Stimulated activated CD8-positive, alpha-beta memory T cell treated with anti-CD3 and anti-CD28 coated beads, Interleukin-12 subunit alpha, Interleukin-12 subunit beta, amount 100 ng/mL, for 1 hour (primary cell): ENCODE results near the gene CRTAP.
"Not testable (repeated sequence)": the region's sequence is repeated elsewhere in the genome, so short reads cannot be mapped to it uniquely, and the experiment has no call there.

Source experiments
- DNase-seq: peaks from one replicate; pipeline ENCODE4 v3.0.0-alpha.2; 2020; ENCODE audit warnings: low read depth

CRTAP gene

GRCh38 chr3:33099701-33100100, 14.1 kb upstream of the CRTAP start:
- DNase-seq = no peak

- no peak for DNase-seq
These were observed 13.6 kb upstream of the CRTAP start for GRCh38 chr3:33100229-33100628.

- DNase-seq = no peak
These were observed 10.8 kb upstream of the CRTAP start for GRCh38 chr3:33103034-33103433.

- no peak for DNase-seq
These were observed 10.3 kb upstream of the CRTAP start for GRCh38 chr3:33103480-33103879.

- no peak for DNase-seq
These were observed 9.0 kb upstream of the CRTAP start for GRCh38 chr3:33104803-33105202.

- no peak for DNase-seq
These were observed 8.4 kb upstream of the CRTAP start for GRCh38 chr3:33105341-33105948.

GRCh38 chr3:33106854-33107253, 7.0 kb upstream of the CRTAP start:
- DNase-seq = not testable (repeated sequence)

- DNase-seq = no peak
These were observed 2.2 kb upstream of the CRTAP start for GRCh38 chr3:33111581-33111980.

- DNase-seq = no peak
These were observed 809 bp downstream of the CRTAP start for GRCh38 chr3:33114622-33115023.

- no peak for DNase-seq
These were observed 1.4 kb downstream of the CRTAP start for GRCh38 chr3:33115024-33115768.

- DNase-seq = no peak
These were observed 3.6 kb downstream of the CRTAP start for GRCh38 chr3:33117461-33117860.

- no peak for DNase-seq
These were observed 6.1 kb downstream of the CRTAP start for GRCh38 chr3:33119891-33120290.

GRCh38 chr3:33122991-33123390, 9.2 kb downstream of the CRTAP start:
- no peak for DNase-seq

- no peak for DNase-seq
These were observed 10.8 kb downstream of the CRTAP start for GRCh38 chr3:33124638-33125037.

- no peak for DNase-seq
These were observed 12.0 kb downstream of the CRTAP start for GRCh38 chr3:33125840-33126239.

- no peak for DNase-seq
These were observed 14.9 kb downstream of the CRTAP start for GRCh38 chr3:33128706-33129105.

- no peak for DNase-seq
These were observed 16.3 kb downstream of the CRTAP start for GRCh38 chr3:33130144-33130543.

- peak; percentile 14 for DNase-seq
These were observed 17.7 kb downstream of the CRTAP start for GRCh38 chr3:33131331-33132018.

GRCh38 chr3:33132019-33132360, 18.2 kb downstream of the CRTAP start:
- DNase-seq = no peak

- no peak for DNase-seq
These were observed 20.3 kb downstream of the CRTAP start for GRCh38 chr3:33134026-33134625.

- no peak for DNase-seq
These were observed 23.9 kb downstream of the CRTAP start for GRCh38 chr3:33137691-33138090.

- DNase-seq = not testable (repeated sequence)
These were observed 25.3 kb downstream of the CRTAP start for GRCh38 chr3:33139006-33139623.

GRCh38 chr3:33139996-33140395, 26.2 kb downstream of the CRTAP start:
- no peak for DNase-seq
